ENCODE data around the gene GTPBP1. TPM values are rescaled to one million over a fixed set of nuclear protein-coding genes. Genes with fewer than 3 reads are reported as not detected.
A peak's percentile ranks its signal among the peaks of the same experiment; 100 is the strongest.

The GTPBP1 gene
- total and polyA plus RNA-seq, 4 donors: 10.5 to 59.2 (median 35.5) TPM

DNA sequence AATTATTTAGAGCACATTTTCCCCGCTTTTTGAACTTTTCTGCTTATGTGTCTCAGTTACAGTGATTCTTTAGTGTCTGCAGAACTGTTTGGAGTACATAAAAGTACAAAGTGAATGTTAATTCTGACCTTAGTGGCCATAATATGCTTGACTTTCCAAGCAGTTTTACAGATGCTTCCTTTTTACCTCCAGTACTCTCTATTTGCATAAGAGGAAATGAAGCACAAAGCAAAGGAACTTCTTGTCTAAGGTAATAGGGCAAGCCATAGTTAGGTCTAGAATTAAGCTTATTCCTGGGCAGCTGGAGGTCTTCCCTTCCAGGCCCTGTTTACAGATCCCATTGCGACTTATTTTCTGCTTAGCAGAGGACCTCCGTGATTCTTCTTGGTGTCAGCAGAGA, 3.6 kb downstream of the GTPBP1 start:
- no peak overlapping the region for H3K27ac ChIP-seq (ENCODE audit: low read depth in 1 of 2, low read length in 2 of 2)
- no peaks in the 10 kb centered on the region for H3K27me3 ChIP-seq (ENCODE audit: control insufficient read depth in 1 of 2, insufficient read depth in 2 of 2, low read length in 1 of 2)
- H3K9me3 ChIP-seq (ENCODE audit: control insufficient read depth, low read length): no peaks in the 10 kb centered on the region
- no peaks in the 10 kb centered on the region for H3K36me3 ChIP-seq (ENCODE audit: control insufficient read depth in 1 of 2, insufficient read depth in 2 of 2, low read length in 1 of 2)
- H3K4me1 ChIP-seq (ENCODE audit: control insufficient read depth in 1 of 2, insufficient read depth in 2 of 2, low read length in 2 of 2): peaks cover 0 to 8% of the 10 kb centered on the region in 2 donors
- WGBS, 2 donors: 79 to 87% methylated on average over 3 of the region's 3 CpGs
- intact Hi-C loops (cut with DNase I): no loop called here
- no peak overlapping the region for H3K4me3 ChIP-seq (ENCODE audit: low read length in 2 of 2)
- DNase-seq (no peak), ATAC-seq (ENCODE audit: low FRiP score) (no peak)

DNA sequence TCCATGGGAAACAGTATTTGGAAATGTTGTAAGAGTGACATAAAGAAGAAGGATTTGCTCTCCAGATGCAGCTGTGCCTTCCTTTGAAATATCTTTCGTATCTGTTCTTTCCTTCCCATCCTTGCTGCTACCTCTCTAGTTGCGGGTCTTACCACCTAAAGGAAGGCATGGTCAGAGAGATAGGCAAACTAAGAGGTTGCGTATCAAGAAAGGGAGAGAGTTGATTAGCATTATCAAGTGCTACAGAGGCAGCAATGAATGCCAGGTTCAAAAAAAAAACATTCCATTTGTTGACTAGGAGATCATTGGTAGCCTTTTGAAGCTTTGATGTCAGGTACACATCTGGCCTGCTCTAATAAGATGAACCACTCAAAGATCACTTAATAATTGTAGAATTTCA, 4.6 kb downstream of the GTPBP1 start:
- intact Hi-C loops (cut with DNase I): no loop called here
- WGBS, 2 donors: 90 to 97% methylated on average over 3 of the region's 3 CpGs
- no peaks in the 10 kb centered on the region for H3K27me3 ChIP-seq (ENCODE audit: control insufficient read depth in 1 of 2, insufficient read depth in 2 of 2, low read length in 1 of 2)

DNA sequence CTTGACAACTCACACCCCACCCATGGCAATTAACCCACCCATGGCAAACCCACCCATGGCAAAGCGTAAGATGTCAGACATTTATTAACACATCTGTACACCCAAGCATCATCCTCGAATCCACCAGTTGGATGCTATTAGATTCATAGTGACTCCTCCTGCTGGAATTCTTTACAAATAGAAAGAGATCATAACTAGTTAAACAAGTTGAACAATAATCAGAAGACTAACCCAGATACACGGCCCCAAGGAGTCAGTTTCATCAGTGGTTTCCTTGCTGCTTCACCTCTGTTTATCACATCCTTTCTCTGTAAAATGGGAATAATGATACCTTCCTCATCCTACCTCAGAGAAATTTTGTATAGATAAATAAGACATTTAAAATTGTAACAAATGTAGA, 5.1 kb downstream of the GTPBP1 start:
- intact Hi-C loops (cut with DNase I): no loop called here
- Histone ChIP-seq H3K27ac (ENCODE audit: low read depth in 1 of 2, low read length in 2 of 2) (no peak overlapping the region), H3K4me3 (ENCODE audit: low read length in 2 of 2) (no peak overlapping the region), H3K27me3 (ENCODE audit: control insufficient read depth in 1 of 2, insufficient read depth in 2 of 2, low read length in 1 of 2) (no peaks in the 10 kb centered on the region), H3K36me3 (ENCODE audit: control insufficient read depth in 1 of 2, insufficient read depth in 2 of 2, low read length in 1 of 2) (no peaks in the 10 kb centered on the region), H3K4me1 (ENCODE audit: control insufficient read depth in 1 of 2, insufficient read depth in 2 of 2, low read length in 2 of 2) (peaks cover 0 to 8% of the 10 kb centered on the region in 2 donors), H3K9me3 (ENCODE audit: control insufficient read depth, low read length) (no peaks in the 10 kb centered on the region)
- no peak for ATAC-seq (ENCODE audit: low FRiP score)
- no peak for DNase-seq
- 83 to 87% methylated on average over 3 of the region's 3 CpGs for WGBS, 2 donors

More for the DNA sequence above, 4.6 kb downstream of the GTPBP1 start:
- no peaks in the 10 kb centered on the region for H3K36me3 ChIP-seq (ENCODE audit: control insufficient read depth in 1 of 2, insufficient read depth in 2 of 2, low read length in 1 of 2)
- no peaks in the 10 kb centered on the region for H3K9me3 ChIP-seq (ENCODE audit: control insufficient read depth, low read length)
- peaks cover 0 to 8% of the 10 kb centered on the region in 2 donors for H3K4me1 ChIP-seq (ENCODE audit: control insufficient read depth in 1 of 2, insufficient read depth in 2 of 2, low read length in 2 of 2)
- no peak overlapping the region for H3K27ac ChIP-seq (ENCODE audit: low read depth in 1 of 2, low read length in 2 of 2)
- no peak overlapping the region for H3K4me3 ChIP-seq (ENCODE audit: low read length in 2 of 2)
- ATAC-seq (ENCODE audit: low FRiP score) (no peak), DNase-seq (no peak)

DNA sequence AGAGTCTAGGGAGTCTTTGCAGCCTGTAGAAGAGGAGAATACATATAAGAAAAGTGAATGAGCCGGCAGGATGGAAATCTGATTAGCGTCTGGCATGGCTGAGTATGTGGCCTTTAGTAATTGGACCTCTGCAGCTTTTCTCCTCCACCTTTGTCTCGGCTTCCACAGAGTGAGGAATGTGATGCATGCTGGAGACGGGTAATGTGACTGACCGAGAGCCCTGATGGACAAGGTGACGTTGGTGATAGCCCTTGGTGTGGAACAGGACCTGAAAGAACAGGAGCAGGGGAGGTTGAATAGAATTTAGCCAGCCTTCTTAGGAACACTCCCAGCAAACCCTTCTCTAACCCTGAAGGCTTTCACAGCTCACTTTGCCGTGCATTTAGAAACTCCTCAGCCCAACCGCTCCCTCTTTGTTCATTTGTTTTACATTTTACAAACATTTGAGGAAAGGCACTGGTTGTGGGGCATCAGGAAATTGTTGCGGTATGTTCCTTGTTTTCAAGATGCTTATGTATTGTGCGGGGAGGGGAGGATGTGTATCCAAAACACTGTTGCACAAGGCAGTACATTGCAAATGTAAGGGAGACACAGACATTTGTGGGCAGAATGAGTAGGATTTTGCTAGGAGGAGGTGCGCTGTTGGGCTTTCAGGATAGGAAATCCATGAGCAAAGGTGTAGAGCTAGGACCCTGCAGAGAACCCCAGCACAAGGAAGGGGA, 6.9 kb downstream of the GTPBP1 start:
- Histone ChIP-seq H3K9me3 (ENCODE audit: control insufficient read depth, low read length) (no peaks in the 10 kb centered on the region), H3K36me3 (ENCODE audit: control insufficient read depth in 1 of 2, insufficient read depth in 2 of 2, low read length in 1 of 2) (no peaks in the 10 kb centered on the region), H3K4me3 (ENCODE audit: low read length in 2 of 2) (no peak overlapping the region), H3K27ac (ENCODE audit: low read depth in 1 of 2, low read length in 2 of 2) (no peak overlapping the region), H3K27me3 (ENCODE audit: control insufficient read depth in 1 of 2, insufficient read depth in 2 of 2, low read length in 1 of 2) (no peaks in the 10 kb centered on the region), H3K4me1 (ENCODE audit: control insufficient read depth in 1 of 2, insufficient read depth in 2 of 2, low read length in 2 of 2) (peaks cover 0 to 8% of the 10 kb centered on the region in 2 donors)
- intact Hi-C loops (cut with DNase I): no loop called here
- DNase-seq: no peak
- WGBS, 2 donors: 76 to 79% methylated on average over 11 of the region's 11 CpGs
- ATAC-seq (ENCODE audit: low FRiP score): no peak

GRCh38 chr22:38713921-38714320, 8.2 kb downstream of the GTPBP1 start:
- no peak overlapping the region for H3K27ac ChIP-seq (ENCODE audit: low read depth in 1 of 2, low read length in 2 of 2)
- DNase-seq (no peak), ATAC-seq (ENCODE audit: low FRiP score) (no peak)
- no peaks in the 10 kb centered on the region for H3K4me1 ChIP-seq (ENCODE audit: control insufficient read depth in 1 of 2, insufficient read depth in 2 of 2, low read length in 2 of 2)
- WGBS, 2 donors: 89 to 90% methylated on average over 8 of the region's 8 CpGs
- H3K27me3 ChIP-seq (ENCODE audit: control insufficient read depth in 1 of 2, insufficient read depth in 2 of 2, low read length in 1 of 2): no peaks in the 10 kb centered on the region
- no peaks in the 10 kb centered on the region for H3K36me3 ChIP-seq (ENCODE audit: control insufficient read depth in 1 of 2, insufficient read depth in 2 of 2, low read length in 1 of 2)
- H3K9me3 ChIP-seq (ENCODE audit: control insufficient read depth, low read length): no peaks in the 10 kb centered on the region
- H3K4me3 ChIP-seq (ENCODE audit: low read length in 2 of 2): no peak overlapping the region
- intact Hi-C loops (cut with DNase I): no loop called here

DNA sequence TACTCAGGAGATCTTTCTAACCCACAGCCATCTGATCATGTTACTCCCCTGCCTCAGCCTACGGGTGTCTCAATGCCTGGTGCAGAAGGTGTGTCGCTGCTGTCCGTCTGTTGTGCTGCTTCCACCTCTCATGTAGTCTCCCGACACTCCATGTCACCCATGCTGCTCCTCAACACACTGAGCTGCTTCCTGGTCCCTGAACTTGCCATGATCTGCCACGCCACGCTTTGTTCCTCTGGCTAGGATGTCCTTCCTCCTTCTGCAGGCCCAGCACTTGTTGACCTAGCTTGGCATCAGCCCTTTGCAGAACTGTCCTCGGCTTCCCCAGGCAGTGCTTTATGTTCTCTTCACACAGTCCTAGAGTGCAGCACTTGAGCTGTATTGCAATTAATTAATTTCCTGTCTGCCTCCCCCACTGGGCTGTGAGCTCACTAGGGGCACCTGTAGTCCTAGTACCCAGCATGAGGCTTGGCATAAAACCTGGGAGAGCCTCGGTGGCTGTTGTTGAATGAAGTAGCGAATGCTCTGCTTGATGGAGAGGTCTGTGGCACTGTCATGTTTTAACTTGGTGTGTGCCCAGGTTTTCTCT, 9.5 kb downstream of the GTPBP1 start:
- ATAC-seq (ENCODE audit: low FRiP score) (no peak), DNase-seq (peak in 1 of 2 donors; percentile 54)
- no peaks in the 10 kb centered on the region for H3K9me3 ChIP-seq (ENCODE audit: control insufficient read depth, low read length)
- no peaks in the 10 kb centered on the region for H3K36me3 ChIP-seq (ENCODE audit: control insufficient read depth in 1 of 2, insufficient read depth in 2 of 2, low read length in 1 of 2)
- no peaks in the 10 kb centered on the region for H3K4me1 ChIP-seq (ENCODE audit: control insufficient read depth in 1 of 2, insufficient read depth in 2 of 2, low read length in 2 of 2)
- H3K27me3 ChIP-seq (ENCODE audit: control insufficient read depth in 1 of 2, insufficient read depth in 2 of 2, low read length in 1 of 2): no peaks in the 10 kb centered on the region
- H3K4me3 ChIP-seq (ENCODE audit: low read length in 2 of 2): no peak overlapping the region
- WGBS, 2 donors: 89 to 91% methylated on average over 9 of the region's 9 CpGs
- intact Hi-C loops (cut with DNase I): loop anchor here in 1 of 2 donors (5.0 kb wide), 1 partner anchor 37 kb away; no protein-coding TSS in a partner anchor
- H3K27ac ChIP-seq (ENCODE audit: low read depth in 1 of 2, low read length in 2 of 2): no peak overlapping the region

DNA sequence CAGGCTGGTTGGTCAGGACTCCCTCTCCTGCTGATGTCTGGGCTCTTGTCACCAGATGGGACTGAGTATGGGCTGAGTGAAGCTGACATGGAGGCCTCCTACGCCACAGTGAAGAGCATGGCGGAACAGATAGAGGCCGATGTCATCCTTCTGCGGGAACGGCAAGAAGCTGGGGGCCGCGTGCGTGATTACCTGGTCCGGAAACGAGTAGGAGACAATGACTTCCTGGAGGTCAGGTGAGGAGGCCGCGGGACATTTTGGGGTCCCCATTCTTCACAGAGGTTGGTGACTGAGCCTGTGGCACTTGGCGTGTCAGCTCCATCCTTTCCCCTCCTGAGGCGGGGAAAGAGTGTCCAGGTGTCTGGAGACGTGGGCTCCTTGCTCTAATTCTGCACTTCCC, 10.1 kb downstream of the GTPBP1 start:
- no peak for ATAC-seq (ENCODE audit: low FRiP score)
- Histone ChIP-seq H3K36me3 (ENCODE audit: control insufficient read depth in 1 of 2, insufficient read depth in 2 of 2, low read length in 1 of 2) (no peaks in the 10 kb centered on the region), H3K27me3 (ENCODE audit: control insufficient read depth in 1 of 2, insufficient read depth in 2 of 2, low read length in 1 of 2) (no peaks in the 10 kb centered on the region), H3K4me3 (ENCODE audit: low read length in 2 of 2) (no peak overlapping the region), H3K4me1 (ENCODE audit: control insufficient read depth in 1 of 2, insufficient read depth in 2 of 2, low read length in 2 of 2) (no peaks in the 10 kb centered on the region), H3K27ac (ENCODE audit: low read depth in 1 of 2, low read length in 2 of 2) (no peak overlapping the region), H3K9me3 (ENCODE audit: control insufficient read depth, low read length) (no peaks in the 10 kb centered on the region)
- WGBS, 2 donors: 94 to 95% methylated on average over 15 of the region's 15 CpGs
- intact Hi-C loops (cut with DNase I): loop anchor here in 1 of 2 donors (5.0 kb wide), 1 partner anchor 36 kb away; no protein-coding TSS in a partner anchor
- peak in 1 of 2 donors; percentile 41 for DNase-seq

GRCh38 chr22:38716271-38716670, 10.5 kb downstream of the GTPBP1 start:
- Histone ChIP-seq H3K36me3 (ENCODE audit: control insufficient read depth in 1 of 2, insufficient read depth in 2 of 2, low read length in 1 of 2) (no peaks in the 10 kb centered on the region), H3K4me1 (ENCODE audit: control insufficient read depth in 1 of 2, insufficient read depth in 2 of 2, low read length in 2 of 2) (no peaks in the 10 kb centered on the region)

DNA sequence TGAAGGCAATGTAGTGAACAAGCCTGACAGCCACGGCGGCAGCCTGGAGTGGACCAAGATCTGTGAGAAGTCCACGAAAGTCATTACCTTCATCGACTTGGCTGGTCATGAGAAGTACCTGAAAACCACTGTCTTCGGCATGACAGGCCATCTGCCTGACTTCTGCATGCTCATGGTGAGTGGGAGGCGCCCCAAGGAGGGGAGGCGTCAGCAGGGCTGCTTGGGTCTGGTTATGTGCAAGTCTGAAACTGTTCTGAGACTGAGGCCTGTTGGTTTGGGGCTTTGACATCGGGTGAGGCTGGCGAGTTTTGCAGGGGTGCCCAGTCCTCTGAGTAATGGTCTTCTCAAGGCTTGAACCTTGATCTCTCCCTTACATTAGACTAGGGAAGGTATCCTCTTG, 11.1 kb downstream of the GTPBP1 start:
- ATAC-seq (ENCODE audit: low FRiP score) (no peak), DNase-seq (peak in 1 of 2 donors; percentile 46)
- H3K4me1 ChIP-seq (ENCODE audit: control insufficient read depth in 1 of 2, insufficient read depth in 2 of 2, low read length in 2 of 2): no peaks in the 10 kb centered on the region
- no peak overlapping the region for H3K4me3 ChIP-seq (ENCODE audit: low read length in 2 of 2)
- peaks cover 0 to 2% of the 10 kb centered on the region in 2 donors for H3K36me3 ChIP-seq (ENCODE audit: control insufficient read depth in 1 of 2, insufficient read depth in 2 of 2, low read length in 1 of 2)
- no peaks in the 10 kb centered on the region for H3K9me3 ChIP-seq (ENCODE audit: control insufficient read depth, low read length)
- no peaks in the 10 kb centered on the region for H3K27me3 ChIP-seq (ENCODE audit: control insufficient read depth in 1 of 2, insufficient read depth in 2 of 2, low read length in 1 of 2)
- intact Hi-C loops (cut with DNase I): loop anchor here in 1 of 2 donors (5.0 kb wide), 1 partner anchor 35 kb away; no protein-coding TSS in a partner anchor
- no peak overlapping the region for H3K27ac ChIP-seq (ENCODE audit: low read depth in 1 of 2, low read length in 2 of 2)
- 92 to 97% methylated on average over 9 of the region's 9 CpGs for WGBS, 2 donors

More at GRCh38 chr22:38716271-38716670, 10.5 kb downstream of the GTPBP1 start:
- Histone ChIP-seq H3K27ac (ENCODE audit: low read depth in 1 of 2, low read length in 2 of 2) (no peak overlapping the region), H3K27me3 (ENCODE audit: control insufficient read depth in 1 of 2, insufficient read depth in 2 of 2, low read length in 1 of 2) (no peaks in the 10 kb centered on the region), H3K9me3 (ENCODE audit: control insufficient read depth, low read length) (no peaks in the 10 kb centered on the region), H3K4me3 (ENCODE audit: low read length in 2 of 2) (no peak overlapping the region)
- ATAC-seq (ENCODE audit: low FRiP score) (no peak), DNase-seq (no peak)
- intact Hi-C loops (cut with DNase I): loop anchor here in 1 of 2 donors (5.0 kb wide), 1 partner anchor 36 kb away; no protein-coding TSS in a partner anchor
- WGBS, 2 donors: 92 to 95% methylated on average over 10 of the region's 10 CpGs
